Transverse colon (tissue), 3 donors: ENCODE data around the gene ZDHHC21.

Source experiments
- POLR2A ChIP-seq: fragments of 450-650 bp; IDR thresholded peaks from one replicate; pipeline ENCODE4 v1.6.1; 2016; ENCODE audit warnings: antibody characterized with exemption, mild to moderate bottlenecking, moderate library complexity
- TF ChIP-seq, protein P1 (sequence below), 5 experiments: fragments of 200-600 bp in 3 of 5; fragments of 450-650 bp in 2 of 5; sonication (generic) in 3 of 5; IDR thresholded peaks; 1 replicate in 2 of 5; 2 replicates in 3 of 5; pipeline ENCODE4 v1.5.1; 2016 to 2017; ENCODE audit warnings: antibody characterized with exemption in 5 of 5, inconsistent platforms in 3 of 5, mild to moderate bottlenecking in 2 of 5, moderate library complexity in 1 of 5

DNA sequence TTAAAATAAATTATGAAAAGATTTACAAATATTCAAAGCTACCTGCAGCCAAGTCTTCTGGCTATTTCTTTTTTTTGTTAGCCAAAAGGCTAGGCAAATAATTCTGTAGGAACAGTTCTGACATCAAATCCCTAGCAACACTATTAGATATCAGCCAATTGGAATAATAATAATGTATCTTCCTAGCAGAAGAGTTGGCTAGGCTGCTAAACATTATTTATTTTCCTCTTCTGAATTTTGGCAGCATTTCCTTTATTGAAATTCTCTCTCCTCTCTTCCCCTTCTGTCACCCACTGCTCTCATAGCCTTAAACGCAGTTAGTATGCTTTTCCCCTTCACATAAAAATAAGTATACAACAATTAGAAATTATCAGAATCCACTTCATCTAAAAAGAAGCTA, 42.6 kb downstream of the ZDHHC21 start:
- TF ChIP-seq POLR2A, result no peak
- TF ChIP-seq, protein P1, sequence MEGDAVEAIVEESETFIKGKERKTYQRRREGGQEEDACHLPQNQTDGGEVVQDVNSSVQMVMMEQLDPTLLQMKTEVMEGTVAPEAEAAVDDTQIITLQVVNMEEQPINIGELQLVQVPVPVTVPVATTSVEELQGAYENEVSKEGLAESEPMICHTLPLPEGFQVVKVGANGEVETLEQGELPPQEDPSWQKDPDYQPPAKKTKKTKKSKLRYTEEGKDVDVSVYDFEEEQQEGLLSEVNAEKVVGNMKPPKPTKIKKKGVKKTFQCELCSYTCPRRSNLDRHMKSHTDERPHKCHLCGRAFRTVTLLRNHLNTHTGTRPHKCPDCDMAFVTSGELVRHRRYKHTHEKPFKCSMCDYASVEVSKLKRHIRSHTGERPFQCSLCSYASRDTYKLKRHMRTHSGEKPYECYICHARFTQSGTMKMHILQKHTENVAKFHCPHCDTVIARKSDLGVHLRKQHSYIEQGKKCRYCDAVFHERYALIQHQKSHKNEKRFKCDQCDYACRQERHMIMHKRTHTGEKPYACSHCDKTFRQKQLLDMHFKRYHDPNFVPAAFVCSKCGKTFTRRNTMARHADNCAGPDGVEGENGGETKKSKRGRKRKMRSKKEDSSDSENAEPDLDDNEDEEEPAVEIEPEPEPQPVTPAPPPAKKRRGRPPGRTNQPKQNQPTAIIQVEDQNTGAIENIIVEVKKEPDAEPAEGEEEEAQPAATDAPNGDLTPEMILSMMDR (IDR thresholded peaks at IDR 0.05), result no peak
